ENCODE results near the gene EWSR1. TPM values are rescaled to one million over a fixed set of nuclear protein-coding genes. Genes with fewer than 3 reads are reported as not detected.
A peak's percentile ranks its signal among the peaks of the same experiment; 100 is the strongest.

The EWSR1 gene
- total and polyA plus RNA-seq, 2 of the 4 experiments (the other 2 are of a cell fraction), result 243 to 518 TPM

DNA sequence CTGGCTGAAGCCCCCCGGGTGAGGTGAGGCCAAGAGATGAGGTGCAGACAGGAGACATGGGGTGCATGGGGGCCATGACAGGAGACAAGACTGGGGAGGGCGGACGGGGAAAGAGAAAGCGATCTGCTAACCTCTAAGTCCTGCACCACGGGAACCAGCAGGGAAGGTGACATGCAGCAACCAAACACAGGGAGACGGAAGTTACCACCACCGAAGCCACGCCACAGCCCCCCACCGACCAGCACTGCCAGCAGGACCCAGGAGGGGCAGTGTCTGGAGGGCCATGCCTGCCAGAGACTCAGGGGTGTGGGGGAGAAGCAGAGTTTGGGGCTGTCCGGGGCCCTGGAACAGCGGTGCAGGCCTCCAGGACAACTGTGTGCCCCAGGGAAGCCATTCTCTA, 61.5 kb downstream of the EWSR1 start (continued):
- TF ChIP-seq, protein P1, sequence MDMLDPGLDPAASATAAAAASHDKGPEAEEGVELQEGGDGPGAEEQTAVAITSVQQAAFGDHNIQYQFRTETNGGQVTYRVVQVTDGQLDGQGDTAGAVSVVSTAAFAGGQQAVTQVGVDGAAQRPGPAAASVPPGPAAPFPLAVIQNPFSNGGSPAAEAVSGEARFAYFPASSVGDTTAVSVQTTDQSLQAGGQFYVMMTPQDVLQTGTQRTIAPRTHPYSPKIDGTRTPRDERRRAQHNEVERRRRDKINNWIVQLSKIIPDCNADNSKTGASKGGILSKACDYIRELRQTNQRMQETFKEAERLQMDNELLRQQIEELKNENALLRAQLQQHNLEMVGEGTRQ (IDR thresholded peaks at IDR 0.05; ENCODE audit: low read depth, low read length), result no peak
- no peak for TF ChIP-seq RAD21 (IDR thresholded peaks at IDR 0.05; ENCODE audit: low read length)

DNA sequence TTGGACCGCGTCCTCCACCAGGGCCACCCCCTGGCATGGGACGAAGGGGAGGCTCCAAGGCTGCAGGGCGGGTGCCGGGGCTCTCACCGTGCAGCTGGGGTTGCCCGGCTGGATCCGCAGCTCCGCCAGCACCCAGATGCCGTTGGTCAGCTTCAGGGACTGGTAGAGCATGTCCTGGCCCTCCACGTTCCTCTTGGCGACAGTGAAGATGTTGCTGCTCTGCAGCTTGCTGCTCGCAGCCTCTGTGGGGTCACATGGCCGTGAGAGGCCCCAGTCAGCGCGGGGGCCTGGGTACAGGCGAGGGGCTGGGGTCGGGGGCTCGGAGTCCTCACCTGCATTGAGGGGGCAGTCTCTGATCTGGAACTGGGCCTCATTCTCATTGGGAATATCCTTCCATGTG, 62.2 kb downstream of the EWSR1 start:
- no peak overlapping the region for H4K8ac ChIP-seq (ENCODE audit: low read depth in 2 of 2, low read length in 2 of 2)
- peak overlapping the region; percentile 61 for H2AFZ ChIP-seq (replicated peaks; ENCODE audit: low read length, poor library complexity)
- no peaks in the 10 kb centered on the region; the same call in 1 of the 2 replicates for H4K20me1 ChIP-seq (ENCODE audit: insufficient read depth, low read length)
- no peak overlapping the region for H4K5ac ChIP-seq (ENCODE audit: low read depth, low read length)
- no peak overlapping the region for H2BK120ac ChIP-seq (ENCODE audit: low read depth, low read length)
- intact Hi-C loops (cut with micrococcal nuclease), result no loop called here
- no peak overlapping the region for H3K27ac ChIP-seq (ENCODE audit: insufficient read depth, low read length)
- no TSS peak for BruUV-seq (replicated peaks)
- H2BK20ac ChIP-seq (ENCODE audit: low read depth, low read length), result no peak overlapping the region
- H3K79me1 ChIP-seq (ENCODE audit: low read depth in 1 of 2, low read length in 2 of 2), result peaks cover 0 to 3% of the 10 kb centered on the region in 2 experiments; a peak in 1 of 4 replicates
- H3K36me3 ChIP-seq (ENCODE audit: control insufficient read depth, insufficient read depth, low read length), result peaks cover 43% of the 10 kb centered on the region
- peaks cover 5% of the 10 kb centered on the region; the same call in 1 of the 2 replicates for H3K9me1 ChIP-seq (ENCODE audit: insufficient read depth, low read length)
- no peak overlapping the region for H2BK5ac ChIP-seq (ENCODE audit: low read depth, low read length, poor library complexity, severe bottlenecking)
- peaks cover 9% of the 10 kb centered on the region for H3K4me1 ChIP-seq (ENCODE audit: control insufficient read depth, insufficient read depth, low read length)
- no peak overlapping the region for H3K4me2 ChIP-seq (ENCODE audit: low read depth, low read length)
- H2AK5ac ChIP-seq (ENCODE audit: low read depth, low read length), result no peak overlapping the region
- H3K18ac ChIP-seq (ENCODE audit: low read depth, low read length), result no peak overlapping the region
- H2BK15ac ChIP-seq (ENCODE audit: low read depth, low read length), result no peak overlapping the region
- in situ Hi-C loops (cut with MboI; ENCODE audit: low sequenced_read_pairs), result no loop called here
- no peak overlapping the region for H4K91ac ChIP-seq (ENCODE audit: insufficient read depth, low read depth, low read length)
- no peaks in the 10 kb centered on the region for H3K27me3 ChIP-seq (ENCODE audit: control insufficient read depth, insufficient read depth, low read length)
- peak overlapping the region; percentile 15 for H2AK9ac ChIP-seq (replicated peaks; ENCODE audit: low read depth, low read length, poor library complexity)
- no peak overlapping the region for H3K23ac ChIP-seq (ENCODE audit: low read depth, low read length)
- H3K9ac ChIP-seq (ENCODE audit: low read depth, low read length), result no peak overlapping the region
- ATAC-seq (ENCODE audit: low read depth), result no peak
- no peak for DNase-seq
- POLR2A ChIA-PET (ENCODE audit: unreplicated experiment), result no interaction called here
- H3K4me3 ChIP-seq (ENCODE audit: insufficient read depth, low read depth, low read length), result no peak overlapping the region
- CTCF ChIA-PET, result no interaction called here
- H3K4ac ChIP-seq (ENCODE audit: low read depth, low read length), result no peak overlapping the region
- 87% methylated on average over 13 of the region's 19 CpGs; no CpG with 5 or more reads in 1 of the 2 experiments for WGBS, 2 experiments (ENCODE audit: extremely low coverage in 2 of 2, insufficient read length in 1 of 2)
- H3K14ac ChIP-seq (replicated peaks; ENCODE audit: low read depth, low read length), result no peak overlapping the region
- dilution Hi-C loops (cut with HindIII; ENCODE audit: low sequenced_read_pairs, unreplicated experiment), result no loop called here
- H3K56ac ChIP-seq (ENCODE audit: extremely low read depth, insufficient read depth, low read length), result no peak overlapping the region
- no peaks in the 10 kb centered on the region for H3K9me3 ChIP-seq (ENCODE audit: control insufficient read depth, insufficient read depth, low read length)
- TF ChIP-seq RCOR1 (IDR thresholded peaks at IDR 0.05; ENCODE audit: insufficient replicate concordance, low read length), result no peak
- TF ChIP-seq CEBPB (IDR thresholded peaks at IDR 0.05; ENCODE audit: low read depth, low read length), result no peak
- no peak for TF ChIP-seq CHD1 (IDR thresholded peaks at IDR 0.05; ENCODE audit: low read depth, low read length)
- no peak for TF ChIP-seq MAZ (IDR thresholded peaks at IDR 0.05; ENCODE audit: borderline replicate concordance, low read depth, low read length)
- no peak for TF ChIP-seq NFE2L2 (IDR thresholded peaks at IDR 0.05; ENCODE audit: low read depth, low read length)
- TF ChIP-seq, protein P2, sequence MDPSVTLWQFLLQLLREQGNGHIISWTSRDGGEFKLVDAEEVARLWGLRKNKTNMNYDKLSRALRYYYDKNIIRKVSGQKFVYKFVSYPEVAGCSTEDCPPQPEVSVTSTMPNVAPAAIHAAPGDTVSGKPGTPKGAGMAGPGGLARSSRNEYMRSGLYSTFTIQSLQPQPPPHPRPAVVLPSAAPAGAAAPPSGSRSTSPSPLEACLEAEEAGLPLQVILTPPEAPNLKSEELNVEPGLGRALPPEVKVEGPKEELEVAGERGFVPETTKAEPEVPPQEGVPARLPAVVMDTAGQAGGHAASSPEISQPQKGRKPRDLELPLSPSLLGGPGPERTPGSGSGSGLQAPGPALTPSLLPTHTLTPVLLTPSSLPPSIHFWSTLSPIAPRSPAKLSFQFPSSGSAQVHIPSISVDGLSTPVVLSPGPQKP (IDR thresholded peaks at IDR 0.05; ENCODE audit: borderline replicate concordance, low read depth, low read length), result no peak
- TF ChIP-seq BHLHE40 (IDR thresholded peaks at IDR 0.05; ENCODE audit: low read depth, low read length), result no peak
- no peak for TF ChIP-seq RAD21 (IDR thresholded peaks at IDR 0.05; ENCODE audit: low read length)
- no peak for TF ChIP-seq POLR2A (IDR thresholded peaks at IDR 0.05; ENCODE audit: low read depth, low read length)
- no peak for TF ChIP-seq MXI1 (IDR thresholded peaks at IDR 0.05; ENCODE audit: borderline replicate concordance, low read depth, low read length)
- no peak for TF ChIP-seq RFX5 (IDR thresholded peaks at IDR 0.05; ENCODE audit: low read depth, low read length)
- no peak for TF ChIP-seq SMC3 (IDR thresholded peaks at IDR 0.05; ENCODE audit: low read depth, low read length)
- TF ChIP-seq FOS (IDR thresholded peaks at IDR 0.05; ENCODE audit: low read depth, low read length), result no peak
- TF ChIP-seq MAFK (IDR thresholded peaks at IDR 0.05; ENCODE audit: low read depth, low read length), result no peak

All from IMR-90 (cell line).